ENCODE measurements around the gene SLC5A5.

The SLC5A5 gene

DNA sequence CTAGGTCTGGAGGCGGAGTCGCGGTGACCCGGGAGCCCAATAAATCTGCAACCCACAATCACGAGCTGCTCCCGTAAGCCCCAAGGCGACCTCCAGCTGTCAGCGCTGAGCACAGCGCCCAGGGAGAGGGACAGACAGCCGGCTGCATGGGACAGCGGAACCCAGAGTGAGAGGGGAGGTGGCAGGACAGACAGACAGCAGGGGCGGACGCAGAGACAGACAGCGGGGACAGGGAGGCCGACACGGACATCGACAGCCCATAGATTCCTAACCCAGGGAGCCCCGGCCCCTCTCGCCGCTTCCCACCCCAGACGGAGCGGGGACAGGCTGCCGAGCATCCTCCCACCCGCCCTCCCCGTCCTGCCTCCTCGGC is at the start of gene SLC5A5:
SLC5A5 (plus strand) TSS at position 68 of the 373 bp plus-strand sequence. CDS start 375 bp downstream, outside the sequence.
- FAIRE-seq = no peak

DNA sequence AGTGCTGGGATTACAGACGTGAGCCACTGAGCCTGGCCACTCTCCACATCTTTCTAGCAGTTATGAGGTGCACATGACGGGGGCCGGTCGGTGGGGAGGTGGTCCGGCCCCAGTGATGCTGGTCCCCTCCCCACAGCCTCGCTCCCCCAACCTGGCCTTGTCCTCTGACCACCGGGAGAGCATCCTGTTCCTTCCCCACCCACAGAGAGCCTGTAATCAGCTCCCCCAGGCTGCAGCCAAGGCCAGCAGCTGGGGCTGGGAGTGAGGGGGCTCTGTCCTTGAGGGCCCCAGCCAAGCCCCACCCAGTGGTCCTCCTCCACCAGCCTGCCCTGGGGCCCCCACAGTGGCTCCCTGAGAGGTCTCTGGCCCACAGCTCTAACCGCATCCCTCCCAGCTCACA is 47.4 kb upstream of the SLC5A5 start:
- no peak for FAIRE-seq

DNA sequence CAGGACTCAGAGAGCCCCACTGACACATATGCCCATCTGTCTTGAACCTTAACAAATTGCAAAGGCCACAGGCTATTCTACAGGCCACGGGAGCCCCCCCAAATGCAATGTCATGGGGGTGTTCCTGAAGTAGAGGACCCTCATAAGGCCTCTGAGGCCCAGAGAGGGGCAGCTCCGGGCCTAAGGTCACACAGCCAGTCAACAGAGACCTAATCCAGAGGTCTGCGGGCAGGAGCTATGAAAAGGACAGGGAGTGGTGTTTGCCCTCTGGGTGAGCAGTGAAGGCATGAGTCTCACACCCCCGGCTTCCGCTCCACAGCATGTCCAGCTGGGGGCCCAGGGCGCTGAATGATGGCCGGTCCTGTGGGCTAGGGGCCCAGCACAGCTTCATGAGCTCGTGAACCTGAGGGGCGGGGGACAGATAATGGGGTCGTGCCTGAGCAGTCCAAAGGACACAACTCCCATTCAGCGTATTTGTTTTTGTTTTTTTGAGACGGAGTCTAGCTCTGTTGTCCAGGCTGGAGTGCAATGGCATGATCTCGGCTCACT is 45.2 kb upstream of the SLC5A5 start:
- FAIRE-seq = no peak

DNA sequence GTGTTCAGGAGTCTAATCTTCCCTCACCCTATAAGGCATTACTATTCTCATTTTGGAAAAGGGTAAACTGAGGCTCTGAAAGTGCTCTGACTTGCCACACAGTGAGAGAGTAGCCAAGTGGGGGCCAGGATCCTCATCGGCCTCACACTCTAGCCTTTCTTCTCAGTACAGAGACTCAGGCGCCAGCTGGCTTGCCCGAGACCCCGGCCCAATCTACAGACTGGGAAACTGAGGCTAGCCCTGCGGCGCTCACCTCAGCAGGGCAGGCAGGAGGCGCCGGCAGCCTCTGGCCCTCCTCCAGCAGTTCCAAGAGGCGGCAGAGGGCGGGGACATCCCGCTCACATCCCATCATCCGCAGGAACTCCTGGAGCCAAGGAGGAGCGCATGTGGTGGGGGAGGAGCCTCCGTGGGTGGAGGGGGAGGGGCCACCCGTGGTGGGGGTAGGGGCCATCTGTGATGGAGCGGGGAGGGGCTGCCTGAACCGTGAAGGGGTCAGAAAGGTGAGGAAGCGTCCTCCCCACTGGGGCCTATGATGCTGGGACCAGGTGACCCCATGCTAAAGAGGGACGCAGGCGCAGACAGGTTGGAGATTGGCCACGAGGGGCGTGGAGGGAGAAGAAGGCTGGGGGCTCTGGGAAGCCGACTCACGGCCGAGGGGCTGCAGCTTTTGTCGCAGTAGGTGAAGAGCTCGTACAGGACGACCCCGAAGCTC is 41.7 kb upstream of the SLC5A5 start:
- FAIRE-seq = no peak

DNA sequence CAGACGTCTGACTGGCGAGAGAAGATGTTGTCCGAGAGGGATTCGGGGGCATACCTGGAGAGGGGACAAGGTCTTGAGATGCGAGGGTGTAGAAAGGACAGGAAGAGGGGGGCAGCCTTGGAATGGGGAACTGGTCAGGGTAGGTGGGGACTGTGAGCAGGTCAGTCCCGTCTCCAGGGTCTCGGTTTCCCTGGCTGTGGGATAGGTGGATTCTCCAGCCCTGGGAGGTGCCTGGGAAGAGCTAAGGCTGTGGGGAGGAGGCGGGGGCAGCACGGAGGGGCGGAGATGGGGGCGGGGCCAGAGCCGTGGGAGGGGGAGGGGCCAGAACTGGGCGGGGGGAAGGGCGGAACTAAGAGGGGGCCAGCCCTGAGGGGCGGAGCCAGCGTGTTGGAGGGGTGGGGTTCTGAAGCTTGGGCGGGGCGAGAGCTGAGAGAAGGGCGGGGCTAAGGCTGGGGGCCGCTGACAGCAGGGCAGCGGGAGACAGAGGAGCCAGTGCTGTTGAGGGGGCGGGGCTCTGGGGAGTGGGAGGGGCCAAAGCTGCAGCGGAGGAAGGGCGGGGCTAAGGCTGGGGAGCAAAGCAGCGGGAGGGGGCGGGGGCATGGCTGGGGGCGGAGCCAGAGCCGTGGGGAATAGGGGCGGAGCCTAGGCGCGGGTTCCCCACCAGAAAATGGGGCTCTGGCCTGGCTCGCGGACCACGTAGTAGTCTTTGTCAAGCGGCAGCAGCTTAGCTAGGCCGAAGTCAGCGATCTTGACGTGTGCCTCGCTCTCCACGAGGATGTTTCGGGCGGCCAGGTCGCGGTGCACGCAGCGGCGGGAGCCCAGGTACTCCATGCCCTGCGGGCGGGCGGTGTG is 41.0 kb upstream of the SLC5A5 start:
- no peak for FAIRE-seq

DNA sequence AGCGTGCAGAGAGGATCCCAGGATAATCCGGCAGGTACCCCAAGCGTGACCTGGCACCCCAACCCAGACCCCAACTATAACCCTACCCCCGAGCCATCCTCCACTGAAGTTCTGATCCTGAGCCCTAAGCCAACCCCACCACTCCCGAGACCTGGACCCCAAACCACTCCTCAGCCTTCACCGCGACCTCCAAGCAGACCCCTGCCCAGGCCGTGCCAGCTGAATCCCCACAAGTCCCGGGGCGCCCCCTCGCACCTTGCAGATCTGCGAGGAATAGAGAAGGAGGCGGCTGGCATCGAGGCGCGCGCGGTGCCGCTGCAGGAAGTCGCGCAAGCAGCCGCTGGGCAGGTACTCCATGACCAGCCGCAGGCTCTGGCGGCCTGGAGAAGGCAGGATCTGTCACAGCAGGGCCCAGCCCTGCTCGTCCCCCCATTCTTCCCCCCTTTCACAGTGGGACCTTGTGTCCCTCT is 40.3 kb upstream of the SLC5A5 start:
- no peak for FAIRE-seq

DNA sequence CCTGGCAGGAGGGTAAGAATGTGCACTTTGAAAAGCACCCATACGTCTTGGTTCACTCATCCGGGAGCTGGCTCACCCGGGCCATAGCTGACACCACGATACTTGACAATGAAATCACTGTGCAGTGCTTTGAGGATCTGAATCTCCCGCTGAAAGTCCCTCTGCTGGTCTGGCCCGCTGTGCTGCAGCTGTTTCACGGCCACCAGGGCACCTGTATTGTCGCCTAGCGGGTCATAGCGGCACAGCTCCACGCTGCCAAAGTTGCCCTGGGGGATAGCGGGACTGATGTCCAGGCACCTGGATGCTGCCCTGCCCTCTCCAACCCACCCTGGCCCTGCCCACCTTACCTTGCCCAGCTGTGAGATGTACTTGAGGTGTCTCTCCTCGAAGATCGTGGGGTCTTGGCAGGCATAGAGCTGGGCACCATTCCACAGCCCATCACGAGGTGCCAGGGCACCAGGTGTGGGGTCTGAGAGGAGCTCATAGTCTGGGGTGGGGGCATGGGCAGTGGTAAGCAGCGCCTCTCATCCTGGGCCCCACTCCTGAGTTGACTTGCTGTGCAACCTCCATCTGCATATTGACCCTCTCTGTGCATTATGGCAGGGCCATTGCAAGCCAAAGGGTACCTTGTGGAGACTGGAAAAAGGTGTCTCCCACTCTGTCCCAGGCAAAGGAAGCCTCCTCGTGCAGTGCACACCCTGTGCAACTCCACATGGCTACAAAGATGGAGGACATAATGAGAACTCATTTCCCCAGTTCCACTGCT is 39.1 kb upstream of the SLC5A5 start:
- no peak for FAIRE-seq

DNA sequence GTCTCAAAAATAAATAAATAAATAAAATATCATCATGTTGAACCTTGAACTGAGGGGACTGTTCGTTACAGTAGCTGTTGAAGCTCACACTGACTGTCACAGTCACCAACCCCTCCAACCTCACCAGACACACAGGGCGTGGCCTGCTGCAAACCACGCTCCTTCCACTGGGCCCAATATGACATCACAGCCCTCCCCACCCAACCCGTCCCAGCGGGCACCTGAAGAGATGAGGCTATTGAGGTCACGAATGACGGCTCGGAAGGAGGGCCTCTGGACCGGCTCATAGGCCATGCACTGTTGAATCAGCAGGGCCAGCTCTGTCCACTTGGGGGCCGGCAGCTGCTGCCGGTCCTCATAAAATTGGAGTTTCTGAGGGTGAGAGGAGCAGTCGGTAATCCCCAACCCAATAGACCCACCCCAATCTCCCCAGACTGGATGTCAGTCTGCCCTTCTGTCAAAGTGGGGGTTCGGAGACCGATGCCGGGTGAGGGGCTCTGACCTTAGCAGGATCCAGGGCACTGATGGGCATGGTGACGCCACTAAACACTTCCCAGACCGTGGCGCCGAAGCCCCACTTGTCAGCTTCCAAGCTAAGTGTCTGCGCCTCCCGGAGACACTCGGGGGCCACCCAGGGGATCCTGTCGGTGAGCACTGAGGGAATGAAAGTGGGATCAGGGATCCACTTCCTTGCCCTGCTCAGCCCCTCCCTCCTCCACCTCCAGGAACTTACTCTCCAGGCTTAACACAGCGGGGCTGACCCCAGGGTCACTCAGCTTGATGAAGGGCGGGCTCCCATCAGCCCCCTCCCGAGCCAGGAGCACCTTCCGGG is 37.2 kb upstream of the SLC5A5 start:
- FAIRE-seq = no peak

DNA sequence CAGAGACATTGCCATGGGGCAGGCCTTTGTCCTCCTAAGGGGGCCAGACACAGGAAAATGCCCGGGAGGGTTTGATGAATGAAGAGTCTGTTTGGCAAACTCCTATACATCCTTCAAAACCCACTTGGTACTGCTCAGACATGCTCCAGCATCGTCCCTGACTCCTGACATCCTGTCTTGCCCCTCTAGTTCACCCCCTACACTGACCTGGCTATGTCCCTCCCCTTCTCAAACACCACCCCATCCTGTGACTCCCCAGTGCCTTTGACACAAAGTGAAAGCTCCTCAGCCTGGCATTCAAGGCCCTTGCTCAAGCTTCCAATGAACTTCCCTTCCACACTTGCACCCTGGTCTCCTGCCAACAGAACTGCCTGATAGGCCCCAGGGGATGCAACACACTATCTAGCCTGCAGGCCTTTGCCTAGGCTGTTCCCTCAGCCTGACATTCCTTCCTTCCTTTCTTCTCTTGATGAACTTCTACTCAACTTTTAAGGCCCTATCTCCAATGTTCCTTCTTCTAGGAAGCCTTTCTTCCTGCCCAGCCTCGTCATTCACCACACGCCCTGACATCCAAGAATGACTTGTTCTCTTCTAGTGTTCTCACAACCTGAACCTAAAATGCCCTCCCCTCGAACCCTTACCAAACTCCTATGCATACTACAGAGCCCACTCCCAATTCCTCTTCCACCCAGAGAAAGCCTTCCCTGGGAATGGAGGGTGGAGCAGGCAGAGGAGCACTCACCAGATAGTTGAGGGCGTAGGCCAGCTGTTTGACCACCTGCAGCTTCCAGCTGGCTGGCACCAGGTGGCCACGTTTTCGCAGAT is 36.4 kb upstream of the SLC5A5 start:
- no peak for FAIRE-seq

DNA sequence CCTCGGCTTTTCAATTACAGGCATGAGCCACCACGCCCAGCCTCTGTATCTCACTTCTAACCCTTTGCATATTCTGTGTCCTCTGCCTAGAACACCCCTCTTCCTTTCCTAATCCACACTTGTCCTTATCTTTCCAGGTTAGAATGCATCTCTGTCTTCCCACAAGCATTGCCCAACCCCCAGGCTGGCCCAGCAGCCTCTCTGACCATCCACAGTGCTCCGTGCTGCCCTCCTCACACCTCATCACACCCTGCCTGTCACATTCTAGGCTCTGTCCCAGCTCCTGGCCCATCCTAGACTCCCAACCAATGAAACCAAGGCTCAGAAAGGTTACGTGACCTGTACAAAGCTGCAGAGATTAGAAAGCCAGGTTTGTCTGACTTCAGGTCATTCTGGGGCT is 35.2 kb upstream of the SLC5A5 start:
- FAIRE-seq = no peak

DNA sequence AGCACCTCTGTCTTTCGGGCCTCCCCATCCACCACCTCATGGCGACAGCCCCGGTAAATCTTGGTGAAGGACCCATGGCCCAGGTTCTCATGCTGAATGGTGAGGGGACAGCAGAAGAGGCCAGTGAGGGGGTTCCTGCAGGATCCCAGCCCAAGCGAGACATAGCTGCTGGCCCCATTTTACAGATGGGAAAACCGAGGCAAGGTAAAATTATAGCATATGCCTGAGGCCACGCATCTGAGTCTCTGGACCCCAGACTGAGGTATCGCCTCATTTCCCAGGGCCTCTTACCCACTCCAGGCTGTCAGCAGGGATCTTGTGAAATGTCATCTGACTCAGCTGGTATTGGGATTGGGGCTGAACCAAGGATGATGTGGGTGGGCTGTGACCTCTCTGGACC is 33.8 kb upstream of the SLC5A5 start:
- FAIRE-seq = no peak

DNA sequence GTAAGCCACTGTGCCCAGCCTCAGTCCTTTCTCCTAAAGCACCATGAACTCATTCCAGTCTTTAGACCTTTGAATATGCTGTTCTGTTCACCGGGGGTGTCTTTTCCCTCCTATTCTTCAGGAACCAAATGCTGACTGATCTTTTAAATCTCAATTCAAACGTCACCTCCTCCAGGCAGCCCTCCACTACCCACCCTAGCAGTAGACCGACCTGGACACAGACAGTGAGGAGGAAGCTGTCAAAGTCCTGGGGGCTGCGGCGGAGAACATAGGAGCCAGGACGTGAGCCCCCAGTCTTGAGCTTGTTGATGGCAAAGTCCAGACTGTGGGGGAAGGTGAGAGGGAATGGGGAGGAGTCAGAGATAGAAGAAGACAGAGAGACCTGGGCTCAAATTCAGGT is 31.7 kb upstream of the SLC5A5 start:
- no peak for FAIRE-seq

DNA sequence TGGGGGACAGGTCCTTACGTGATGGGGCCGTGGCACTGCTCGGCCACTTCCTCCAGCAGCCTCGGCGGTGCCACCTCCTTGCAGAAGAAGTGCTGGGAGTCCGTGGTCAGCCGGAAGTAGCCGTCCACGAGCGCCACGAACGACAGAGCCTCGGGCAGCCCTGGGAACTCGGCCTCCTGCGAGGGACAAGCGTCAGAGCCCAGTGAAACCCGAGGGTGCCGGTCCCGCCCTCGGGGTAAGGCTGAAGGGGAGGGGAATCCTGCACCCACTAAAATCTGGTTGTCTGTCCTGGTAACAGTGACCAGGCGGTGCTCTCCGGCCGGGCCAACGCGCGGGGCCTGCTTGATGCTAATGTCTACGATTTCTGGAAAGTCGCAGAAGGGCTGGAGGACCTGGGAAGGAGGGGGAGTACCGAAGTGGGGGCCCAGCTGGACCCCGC is 30.4 kb upstream of the SLC5A5 start:
- FAIRE-seq = no peak

DNA sequence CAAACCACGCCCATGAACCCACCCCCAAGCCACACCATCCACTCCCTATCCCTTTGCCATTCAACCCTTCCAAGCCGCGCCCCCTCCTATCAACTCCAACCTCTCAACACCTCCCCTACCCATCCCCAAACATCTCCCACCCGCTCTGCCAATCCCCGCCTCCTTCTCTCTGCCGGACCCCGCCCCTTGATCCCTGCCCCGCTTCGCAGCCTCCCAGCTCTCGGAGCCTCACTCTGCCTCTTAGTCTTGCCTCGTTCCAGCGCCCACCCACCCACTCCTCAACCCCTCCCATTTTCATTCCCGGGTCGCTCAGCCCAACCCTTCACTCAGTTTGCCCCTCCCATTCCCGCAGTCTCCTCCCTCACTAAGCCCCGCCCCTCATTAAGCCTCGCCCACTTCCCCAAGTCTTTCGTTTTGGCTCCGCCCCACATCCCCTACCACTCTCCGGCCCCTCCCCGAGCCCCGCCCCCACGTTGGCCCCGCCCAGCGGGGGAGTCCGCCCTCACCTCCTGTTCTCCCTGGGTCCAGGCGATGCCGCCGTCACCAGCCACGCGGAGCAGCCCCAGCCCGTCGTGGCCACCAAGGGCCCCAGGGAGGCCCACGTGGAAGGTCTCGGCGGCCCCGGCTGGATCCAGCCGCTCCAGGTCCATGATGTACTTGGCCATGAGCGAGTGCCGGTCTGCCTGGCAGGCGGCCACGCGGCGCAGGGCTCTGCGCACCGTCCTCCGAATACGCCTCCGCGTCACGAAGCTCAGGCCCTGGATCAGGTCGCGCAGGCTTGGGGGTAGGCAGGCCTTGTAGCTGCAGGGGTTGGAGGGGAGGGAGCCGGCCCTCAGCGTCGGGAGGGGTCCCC is 29.7 kb upstream of the SLC5A5 start:
- no peak for FAIRE-seq

DNA sequence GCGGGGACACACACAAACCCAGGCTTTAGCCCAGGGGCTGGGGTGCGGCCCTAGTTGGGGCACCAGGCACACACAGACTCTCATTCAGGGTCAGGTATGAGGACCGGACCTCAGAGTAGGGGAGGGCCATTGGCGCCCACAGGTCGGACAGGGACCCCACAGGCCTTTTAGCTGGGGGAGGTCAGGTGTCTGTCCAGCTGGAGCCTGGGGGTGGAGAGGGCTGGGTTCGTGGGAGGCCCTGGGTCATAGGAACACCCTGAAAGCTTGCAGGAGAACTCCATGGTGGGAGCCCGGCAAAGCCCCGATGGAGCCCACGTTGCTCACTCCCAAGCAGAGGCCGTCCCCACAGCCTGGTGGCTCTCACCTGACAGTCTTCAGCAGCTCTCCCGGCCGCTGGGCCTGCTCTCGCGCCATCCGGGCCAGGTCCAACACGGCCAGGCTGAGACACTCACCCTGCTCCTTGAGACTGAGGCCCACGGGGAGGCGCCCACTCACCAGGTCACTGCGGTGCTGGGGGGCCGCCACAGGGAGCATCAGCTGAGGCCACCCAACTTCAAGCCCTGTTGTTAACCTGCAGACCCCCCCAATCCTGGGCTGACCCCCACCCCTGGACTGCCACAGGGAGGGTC is 29.0 kb upstream of the SLC5A5 start:
- FAIRE-seq = no peak

DNA sequence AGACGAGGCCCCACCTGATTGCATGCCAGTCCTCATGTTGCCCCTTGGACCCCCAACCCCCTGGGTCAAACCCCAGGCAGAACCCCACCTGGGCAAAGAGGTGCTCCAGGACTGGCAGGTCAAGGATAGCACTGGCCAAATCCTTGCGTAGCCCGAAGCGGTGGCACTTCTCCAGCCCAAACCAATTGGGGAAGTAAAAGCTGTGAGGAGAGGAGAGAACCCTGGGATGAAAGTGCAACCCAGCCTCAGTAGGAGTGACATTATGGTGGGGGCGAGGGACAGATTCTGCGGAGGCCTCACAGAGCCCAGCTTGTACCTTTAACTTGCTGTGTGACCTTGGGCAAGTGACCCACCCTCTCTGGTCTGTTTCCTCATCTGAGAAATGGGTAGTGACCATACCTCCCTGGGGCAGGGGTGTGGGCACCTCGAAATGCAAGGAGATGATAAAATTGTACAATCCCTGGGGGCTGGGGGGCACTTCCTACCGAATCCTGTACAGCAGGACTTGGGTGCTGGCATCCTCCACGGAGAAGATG is 28.4 kb upstream of the SLC5A5 start:
- no peak for FAIRE-seq

DNA sequence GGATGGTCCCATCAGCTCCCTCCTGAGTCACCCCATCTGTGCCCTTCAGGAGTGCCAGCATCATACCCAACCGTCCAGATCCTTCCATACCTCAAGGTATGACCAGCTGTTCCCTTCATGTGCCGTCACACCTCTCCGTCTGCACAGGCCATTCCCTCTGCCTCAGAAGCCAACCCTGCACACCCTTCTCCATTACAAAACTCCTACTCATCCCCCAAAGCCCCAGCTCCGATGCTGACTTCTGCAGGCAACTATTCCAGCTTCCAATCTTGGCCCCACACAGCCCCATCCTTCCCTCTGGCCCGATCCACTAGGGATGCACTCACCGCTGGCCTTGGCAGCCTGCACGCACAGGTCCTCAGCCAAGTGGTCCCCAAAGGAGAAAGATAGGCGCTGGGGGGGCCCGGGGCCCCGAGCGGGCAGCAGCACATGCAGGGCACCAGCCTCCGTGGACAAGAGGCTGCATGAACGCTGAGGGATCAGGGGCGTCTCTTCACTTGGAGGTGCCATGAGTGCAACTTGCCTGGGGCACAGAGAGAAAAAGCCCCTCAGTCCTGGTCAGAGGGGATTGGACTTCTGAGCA is 27.7 kb upstream of the SLC5A5 start:
- FAIRE-seq = no peak

DNA sequence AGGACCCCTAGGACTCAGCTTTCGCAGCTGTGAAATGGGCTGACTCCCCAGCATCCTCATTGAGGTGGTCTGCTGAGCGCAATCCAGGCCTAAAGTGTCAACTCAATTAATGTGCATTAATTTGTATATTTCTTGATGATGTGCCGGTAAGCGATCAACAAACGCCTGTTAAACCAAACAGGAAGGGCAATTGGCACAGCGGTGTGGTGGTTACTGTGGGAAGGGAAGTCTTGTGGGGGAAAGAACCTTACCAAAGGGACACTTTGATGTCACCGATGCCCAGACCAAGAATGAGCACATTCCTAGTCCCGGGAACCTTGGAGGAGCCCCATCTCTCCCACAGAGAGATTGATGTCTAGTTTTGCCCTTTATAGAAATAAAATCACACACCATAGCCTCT is 25.6 kb upstream of the SLC5A5 start:
- FAIRE-seq = no peak

All from endometrium (tissue), 2 donors.